ENCODE measurements around the gene SMARCC2. TPM values are rescaled to one million over a fixed set of nuclear protein-coding genes. Genes with fewer than 3 reads are reported as not detected.

SMARCC2 gene
- total RNA-seq, 1 donor from 2014 or later: 136 TPM

DNA sequence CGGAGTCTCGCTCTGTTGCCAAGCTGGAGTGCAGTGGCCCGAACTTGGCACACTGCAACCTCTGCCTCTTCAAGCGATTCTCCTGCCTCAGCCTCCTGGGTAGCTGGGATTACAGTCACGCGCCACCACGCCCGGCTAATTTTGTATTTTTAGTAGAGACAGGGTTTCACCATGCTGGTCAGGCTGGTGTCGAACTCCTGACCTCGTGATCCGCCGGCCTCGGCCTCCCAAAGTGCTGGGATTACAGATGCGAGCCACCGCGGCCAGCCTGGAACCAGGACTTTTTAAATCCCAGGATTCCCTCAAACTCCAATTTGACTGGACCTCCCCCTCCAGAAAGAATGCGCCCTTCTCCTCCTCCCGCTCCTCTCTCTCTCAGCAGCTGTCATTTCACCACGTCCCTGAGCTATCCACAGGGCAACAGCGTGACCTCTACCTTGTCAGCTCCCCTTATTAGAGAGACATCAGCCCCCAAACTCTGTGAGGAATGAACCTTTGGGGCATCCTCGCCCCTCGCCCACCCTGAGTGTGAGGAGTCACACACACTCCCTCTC is 59.3 kb downstream of the SMARCC2 start:
- no peaks in the 10 kb centered on the region for H3K9me3 Mint-ChIP-seq
- peak overlapping the region; percentile 91 for H3K27ac Mint-ChIP-seq
- H3K4me3 Mint-ChIP-seq (ENCODE audit: low read depth): peak overlapping the region; percentile 98
- intact Hi-C loops (cut with micrococcal nuclease): loop anchor here (5.0 kb wide), 1 partner anchor 507 kb away; no protein-coding TSS in a partner anchor
- peaks cover 48% of the 10 kb centered on the region for H3K4me1 Mint-ChIP-seq (ENCODE audit: low read depth)
- no peaks in the 10 kb centered on the region for H3K27me3 Mint-ChIP-seq (ENCODE audit: low read depth)
- DNase-seq (ENCODE audit: low spot score): no peak
- H3K36me3 Mint-ChIP-seq (ENCODE audit: low read depth): peaks cover 50% of the 10 kb centered on the region

DNA sequence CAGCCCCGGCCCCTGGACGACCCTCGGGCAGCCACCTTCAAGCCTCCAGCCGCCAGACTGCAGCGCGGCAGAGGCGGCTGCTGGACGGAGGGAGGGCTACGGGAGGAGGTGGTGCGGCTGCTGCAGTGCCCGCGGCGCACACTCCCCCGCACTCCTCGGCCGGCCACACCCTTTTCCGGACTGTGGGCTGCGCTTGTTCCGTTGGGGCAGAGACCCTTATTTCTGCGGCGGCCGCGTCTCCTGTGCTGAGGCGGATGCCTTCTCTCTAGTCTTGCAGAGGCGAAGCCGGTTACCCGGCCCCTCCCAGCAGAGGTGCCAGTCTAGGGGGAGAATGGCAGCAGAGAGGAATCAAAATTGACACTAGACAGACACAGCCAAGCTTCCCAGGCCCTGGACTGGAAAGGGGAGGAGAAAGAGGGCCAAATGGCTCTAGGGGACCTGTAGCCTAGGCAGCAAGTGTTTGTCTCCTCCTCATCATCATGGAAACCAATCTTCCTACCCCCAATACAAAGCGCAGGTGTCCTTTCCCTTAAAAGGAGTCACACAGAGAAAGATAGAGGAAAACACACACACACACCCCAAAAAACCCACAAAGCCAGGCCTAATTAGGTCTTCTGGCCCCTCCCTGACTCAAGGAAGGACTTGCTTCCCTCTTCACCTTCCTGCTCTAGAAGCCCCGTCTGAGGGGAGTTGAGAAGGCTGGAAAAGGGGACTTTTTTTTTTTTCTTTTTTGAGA is 59.9 kb downstream of the SMARCC2 start:
- Mint-ChIP-seq H3K4me3 (ENCODE audit: low read depth) (peak overlapping the region; percentile 98), H3K4me1 (ENCODE audit: low read depth) (peaks cover 50% of the 10 kb centered on the region), H3K27me3 (ENCODE audit: low read depth) (no peaks in the 10 kb centered on the region), H3K27ac (peak overlapping the region; percentile 91), H3K36me3 (ENCODE audit: low read depth) (peaks cover 47% of the 10 kb centered on the region), H3K9me3 (no peaks in the 10 kb centered on the region)
- peak; percentile 78 for DNase-seq (ENCODE audit: low spot score)
- intact Hi-C loops (cut with micrococcal nuclease): loop anchor here (5.0 kb wide), 1 partner anchor 508 kb away; no protein-coding TSS in a partner anchor

DNA sequence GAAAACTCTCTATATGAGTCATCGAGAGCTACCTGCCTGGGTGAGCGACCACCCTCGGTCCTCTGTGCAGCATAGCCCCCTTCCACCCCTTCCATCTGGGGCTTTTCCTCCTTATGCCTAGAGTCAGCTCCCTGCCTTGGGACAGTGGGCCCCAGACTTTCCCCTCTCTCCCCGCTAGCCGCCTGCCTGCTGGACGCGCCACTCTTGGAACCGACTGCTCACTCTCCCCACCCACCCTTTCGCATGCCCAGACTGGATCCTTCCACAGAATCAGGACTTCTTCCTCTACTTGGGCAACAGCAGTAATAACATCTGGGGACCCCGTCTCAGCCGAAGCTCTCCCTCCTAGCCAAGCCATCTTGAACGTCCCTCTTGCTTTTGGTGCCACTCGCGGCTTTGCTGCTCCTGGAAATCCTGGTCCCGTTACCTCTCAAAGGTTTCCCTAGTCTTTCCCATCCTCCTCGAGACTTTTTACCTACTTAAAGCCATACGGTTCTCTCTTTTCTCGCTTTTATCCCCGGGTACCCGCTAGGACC is 60.5 kb downstream of the SMARCC2 start:
- Mint-ChIP-seq H3K4me3 (ENCODE audit: low read depth) (peak overlapping the region; percentile 98), H3K9me3 (no peaks in the 10 kb centered on the region), H3K27ac (peak overlapping the region; percentile 91), H3K4me1 (ENCODE audit: low read depth) (peaks cover 54% of the 10 kb centered on the region), H3K27me3 (ENCODE audit: low read depth) (no peaks in the 10 kb centered on the region), H3K36me3 (ENCODE audit: low read depth) (peaks cover 47% of the 10 kb centered on the region)
- DNase-seq (ENCODE audit: low spot score): no peak
- intact Hi-C loops (cut with micrococcal nuclease): loop anchor here (5.0 kb wide), 1 partner anchor 509 kb away; no protein-coding TSS in a partner anchor

DNA sequence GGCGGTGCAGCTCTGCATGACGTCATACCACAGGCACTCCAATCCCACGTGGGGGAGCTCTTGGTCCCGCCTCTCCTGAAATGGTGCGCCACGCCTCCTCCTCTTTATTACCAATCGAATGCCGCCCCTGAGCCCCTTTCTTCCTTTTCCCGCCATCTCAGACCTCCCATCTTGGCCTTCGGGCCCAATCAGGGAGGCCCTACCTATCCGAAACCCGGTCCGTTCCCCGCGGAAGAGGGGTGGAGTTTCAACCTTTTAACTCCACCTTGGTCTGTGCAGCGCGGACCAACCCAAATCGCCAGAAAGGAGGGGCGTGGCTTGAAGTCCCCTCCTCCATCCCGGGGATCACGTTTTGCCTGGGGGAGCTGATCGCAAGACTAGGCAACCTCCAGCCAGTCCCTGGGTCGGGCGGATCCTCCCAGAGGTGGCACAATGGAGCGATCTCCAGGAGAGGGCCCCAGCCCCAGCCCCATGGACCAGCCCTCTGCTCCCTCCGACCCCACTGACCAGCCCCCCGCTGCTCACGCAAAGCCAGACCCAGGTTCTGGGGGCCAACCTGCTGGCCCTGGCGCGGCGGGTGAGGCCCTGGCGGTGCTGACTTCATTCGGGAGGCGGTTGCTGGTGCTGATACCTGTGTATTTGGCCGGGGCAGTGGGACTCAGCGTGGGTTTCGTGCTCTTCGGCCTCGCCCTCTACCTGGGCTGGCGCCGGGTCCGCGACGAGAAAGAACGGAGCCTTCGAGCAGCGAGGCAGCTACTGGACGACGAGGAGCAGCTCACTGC is 61.2 kb downstream of the SMARCC2 start, which contains the start of gene ESYT1:
Gene ESYT1, plus strand, starts transcription at position 380 of the 782 bp plus-strand sequence. Its CDS starts 53 bp downstream, at position 433.
- H3K36me3 Mint-ChIP-seq (ENCODE audit: low read depth): peaks cover 42% of the 10 kb centered on the region
- intact Hi-C loops (cut with micrococcal nuclease): loop anchor here (1.0 to 5.0 kb wide), 3 partner anchors 24 to 509 kb away; partner anchors contain the start of genes PA2G4 and SMARCC2

DNA sequence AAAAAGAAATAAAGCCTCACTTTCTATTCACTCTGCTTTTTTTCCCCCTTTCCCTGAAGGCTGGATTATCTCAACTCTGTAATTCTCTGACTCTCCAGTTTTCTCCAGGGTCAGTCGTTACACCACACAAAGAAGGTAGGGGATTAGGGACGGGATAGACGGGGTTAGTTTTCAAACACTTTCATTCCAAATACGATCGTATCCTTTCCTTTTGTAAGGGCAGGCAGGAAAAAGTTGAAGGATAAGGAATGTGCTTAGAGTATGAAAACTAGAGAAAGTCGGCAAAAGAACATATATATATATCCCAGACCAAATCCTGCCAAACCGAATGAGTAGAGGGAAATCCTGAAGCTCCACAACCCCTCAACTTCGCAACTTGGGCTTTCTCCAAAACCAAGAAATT is 61.8 kb downstream of the SMARCC2 start:
- DNase-seq (ENCODE audit: low spot score): no peak
- Mint-ChIP-seq H3K36me3 (ENCODE audit: low read depth) (peaks cover 41% of the 10 kb centered on the region), H3K9me3 (no peaks in the 10 kb centered on the region), H3K4me3 (ENCODE audit: low read depth) (peak overlapping the region; percentile 98), H3K4me1 (ENCODE audit: low read depth) (peaks cover 51% of the 10 kb centered on the region), H3K27ac (peak overlapping the region; percentile 91), H3K27me3 (ENCODE audit: low read depth) (no peaks in the 10 kb centered on the region)
- intact Hi-C loops (cut with micrococcal nuclease): loop anchor here (1.0 to 5.0 kb wide), 3 partner anchors 23 to 510 kb away; partner anchors contain the start of genes PA2G4 and SMARCC2

More for the DNA sequence above, 61.2 kb downstream of the SMARCC2 start, which contains the start of gene ESYT1:
- H3K4me1 Mint-ChIP-seq (ENCODE audit: low read depth): peaks cover 52% of the 10 kb centered on the region
- peak within 1 kb of the TSS; percentile 98 for H3K4me3 Mint-ChIP-seq (ENCODE audit: low read depth)
- H3K9me3 Mint-ChIP-seq: no peaks in the 10 kb centered on the region
- no peaks in the 10 kb centered on the region for H3K27me3 Mint-ChIP-seq (ENCODE audit: low read depth)
- peak within 1 kb of the TSS; percentile 91 for H3K27ac Mint-ChIP-seq
- peak; percentile 99 for DNase-seq (ENCODE audit: low spot score)

DNA sequence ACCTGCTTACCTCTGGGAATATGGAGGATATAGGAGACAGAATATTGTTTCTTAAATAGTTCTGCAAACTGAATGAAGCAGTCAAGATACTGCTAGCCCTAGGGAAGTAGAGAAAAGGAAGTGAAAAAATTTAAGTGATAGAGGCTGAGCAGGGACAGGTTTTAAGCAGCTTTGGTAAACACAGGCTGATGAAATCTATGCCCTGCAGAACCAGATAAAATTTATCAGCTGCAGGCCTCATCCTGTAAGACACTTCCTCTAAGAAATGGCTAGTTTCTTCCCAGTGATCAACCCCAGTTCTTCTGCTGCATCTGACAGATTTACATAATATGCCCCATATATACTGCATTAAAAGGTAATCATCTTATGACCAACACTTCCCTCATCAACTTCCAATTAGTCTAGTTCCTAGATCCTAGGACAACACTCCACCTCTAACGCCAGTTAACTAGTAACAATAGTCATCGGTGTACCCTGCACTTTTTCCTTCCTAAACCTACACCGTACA is 62.5 kb downstream of the SMARCC2 start:
- Mint-ChIP-seq H3K4me1 (ENCODE audit: low read depth) (peaks cover 46% of the 10 kb centered on the region), H3K27ac (peak overlapping the region; percentile 91), H3K27me3 (ENCODE audit: low read depth) (no peaks in the 10 kb centered on the region), H3K4me3 (ENCODE audit: low read depth) (peak overlapping the region; percentile 98), H3K36me3 (ENCODE audit: low read depth) (peaks cover 41% of the 10 kb centered on the region), H3K9me3 (no peaks in the 10 kb centered on the region)
- no peak for DNase-seq (ENCODE audit: low spot score)
- intact Hi-C loops (cut with micrococcal nuclease): loop anchor here (1.0 to 5.0 kb wide), 6 partner anchors 8 to 511 kb away; partner anchors contain the start of genes MYL6, MYL6B, PA2G4 and SMARCC2

DNA sequence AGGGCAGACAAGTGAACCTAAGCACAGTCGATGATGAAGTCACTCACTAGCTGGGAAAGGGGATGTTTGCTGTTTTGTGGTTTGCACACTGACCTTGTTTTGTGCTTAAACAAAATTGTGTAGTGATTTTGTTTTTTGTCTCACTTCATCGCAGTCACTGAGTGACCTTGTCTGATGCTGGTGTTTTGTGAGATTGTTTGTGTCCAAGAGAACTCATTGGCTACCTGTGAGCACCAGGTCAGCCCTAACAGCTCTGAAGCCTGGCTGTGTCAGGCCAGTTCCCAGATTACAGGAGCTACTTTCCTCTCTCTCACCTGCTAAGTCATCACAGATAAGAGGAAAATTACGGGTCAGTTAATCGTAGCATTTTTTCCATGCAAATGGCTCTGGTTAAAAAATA is 65.2 kb downstream of the SMARCC2 start:
- Mint-ChIP-seq H3K4me1 (ENCODE audit: low read depth) (peaks cover 40% of the 10 kb centered on the region), H3K4me3 (ENCODE audit: low read depth) (no peak overlapping the region), H3K27me3 (ENCODE audit: low read depth) (no peaks in the 10 kb centered on the region), H3K27ac (peak overlapping the region; percentile 54), H3K36me3 (ENCODE audit: low read depth) (peaks cover 33% of the 10 kb centered on the region), H3K9me3 (no peaks in the 10 kb centered on the region)
- intact Hi-C loops (cut with micrococcal nuclease): no loop called here
- no peak for DNase-seq (ENCODE audit: low spot score)

DNA sequence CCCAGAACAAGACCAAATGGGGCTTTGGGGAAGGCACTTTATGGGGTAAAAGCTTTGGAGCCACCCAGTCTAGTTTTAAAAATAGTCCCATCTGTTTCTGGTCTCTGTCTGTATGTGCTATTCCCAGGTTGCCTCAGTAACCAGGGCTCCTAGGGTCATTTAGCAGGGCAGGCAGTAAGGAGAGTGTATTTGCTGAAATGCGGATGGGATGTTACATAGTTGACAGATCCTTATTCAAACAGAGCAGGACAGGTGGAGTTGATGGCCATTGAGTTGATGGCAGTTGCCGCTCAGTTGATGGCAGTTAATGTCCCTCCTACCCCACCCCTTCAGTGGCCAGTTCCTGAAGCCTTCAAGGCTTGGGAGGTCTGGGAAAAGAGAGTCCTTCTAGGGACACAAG is 66.6 kb downstream of the SMARCC2 start:
- intact Hi-C loops (cut with micrococcal nuclease): no loop called here
- DNase-seq (ENCODE audit: low spot score): no peak
- no peak overlapping the region for H3K27ac Mint-ChIP-seq

DNA sequence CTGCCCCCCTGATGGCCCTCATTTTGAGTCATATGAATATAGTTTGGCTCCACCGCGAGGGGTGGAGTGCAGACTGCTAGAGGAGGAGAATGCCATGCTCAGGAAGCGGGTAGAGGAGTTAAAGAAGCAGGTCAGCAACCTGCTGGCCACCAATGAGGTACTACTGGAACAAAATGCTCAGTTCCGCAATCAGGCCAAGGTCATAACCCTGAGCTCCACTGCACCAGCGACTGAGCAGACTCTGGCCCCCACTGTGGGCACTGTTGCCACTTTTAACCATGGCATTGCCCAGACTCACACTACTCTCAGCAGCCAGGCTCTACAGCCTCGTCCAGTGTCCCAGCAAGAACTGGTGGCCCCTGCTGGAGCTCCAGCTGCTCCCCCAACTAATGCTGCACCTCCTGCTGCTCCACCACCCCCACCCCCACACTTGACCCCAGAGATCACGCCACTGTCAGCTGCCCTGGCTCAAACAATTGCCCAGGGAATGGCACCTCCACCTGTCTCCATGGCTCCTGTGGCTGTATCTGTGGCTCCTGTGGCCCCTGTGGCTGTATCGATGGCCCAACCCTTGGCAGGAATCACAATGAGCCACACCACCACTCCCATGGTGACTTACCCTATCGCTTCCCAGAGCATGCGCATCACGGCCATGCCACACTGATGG is 67.9 kb downstream of the SMARCC2 start:
- H3K36me3 Mint-ChIP-seq (ENCODE audit: low read depth): peaks cover 49% of the 10 kb centered on the region
- intact Hi-C loops (cut with micrococcal nuclease): no loop called here
- H3K4me3 Mint-ChIP-seq (ENCODE audit: low read depth): no peak overlapping the region
- no peak overlapping the region for H3K27ac Mint-ChIP-seq
- no peaks in the 10 kb centered on the region for H3K9me3 Mint-ChIP-seq
- H3K27me3 Mint-ChIP-seq (ENCODE audit: low read depth): no peaks in the 10 kb centered on the region
- H3K4me1 Mint-ChIP-seq (ENCODE audit: low read depth): peaks cover 33% of the 10 kb centered on the region
- no peak for DNase-seq (ENCODE audit: low spot score)

More for the DNA sequence above, 66.6 kb downstream of the SMARCC2 start:
- Mint-ChIP-seq H3K27me3 (ENCODE audit: low read depth) (no peaks in the 10 kb centered on the region), H3K9me3 (no peaks in the 10 kb centered on the region), H3K4me3 (ENCODE audit: low read depth) (no peak overlapping the region), H3K36me3 (ENCODE audit: low read depth) (peaks cover 36% of the 10 kb centered on the region), H3K4me1 (ENCODE audit: low read depth) (peaks cover 46% of the 10 kb centered on the region)

DNA sequence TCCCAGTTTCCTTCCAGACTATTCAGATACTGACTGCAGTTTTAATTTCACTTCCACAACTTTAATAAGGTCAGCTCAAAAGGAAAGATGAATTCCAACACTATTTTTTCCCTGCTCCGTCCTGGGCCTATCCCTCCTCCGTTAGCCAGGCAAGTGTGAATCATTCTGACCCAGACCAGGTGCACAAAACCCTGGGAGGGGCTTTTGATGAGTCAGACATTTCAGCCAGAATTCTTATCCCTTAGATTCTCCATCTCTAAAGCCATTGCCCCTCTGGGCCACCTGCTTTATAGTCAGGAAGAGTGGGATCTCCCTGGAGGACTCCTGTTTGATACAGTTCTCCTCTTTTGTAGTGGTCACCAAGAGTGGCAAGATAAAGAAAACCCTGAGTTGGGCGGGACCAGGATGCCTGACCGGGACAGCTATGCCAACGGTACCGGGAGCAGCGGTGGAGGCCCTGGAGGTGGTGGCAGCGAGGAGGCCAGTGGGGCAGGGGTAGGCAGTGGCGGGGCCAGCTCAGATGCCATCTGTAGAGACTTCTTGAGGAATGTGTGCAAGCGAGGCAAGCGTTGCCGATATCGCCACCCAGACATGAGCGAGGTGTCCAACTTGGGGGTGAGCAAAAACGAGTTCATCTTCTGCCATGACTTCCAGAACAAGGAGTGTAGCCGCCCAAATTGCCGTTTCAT is 69.0 kb downstream of the SMARCC2 start:
- Mint-ChIP-seq H3K27ac (no peak overlapping the region), H3K4me3 (ENCODE audit: low read depth) (no peak overlapping the region), H3K9me3 (no peaks in the 10 kb centered on the region), H3K27me3 (ENCODE audit: low read depth) (no peaks in the 10 kb centered on the region), H3K4me1 (ENCODE audit: low read depth) (peaks cover 28% of the 10 kb centered on the region), H3K36me3 (ENCODE audit: low read depth) (peaks cover 51% of the 10 kb centered on the region)
- DNase-seq (ENCODE audit: low spot score): no peak
- intact Hi-C loops (cut with micrococcal nuclease): no loop called here

DNA sequence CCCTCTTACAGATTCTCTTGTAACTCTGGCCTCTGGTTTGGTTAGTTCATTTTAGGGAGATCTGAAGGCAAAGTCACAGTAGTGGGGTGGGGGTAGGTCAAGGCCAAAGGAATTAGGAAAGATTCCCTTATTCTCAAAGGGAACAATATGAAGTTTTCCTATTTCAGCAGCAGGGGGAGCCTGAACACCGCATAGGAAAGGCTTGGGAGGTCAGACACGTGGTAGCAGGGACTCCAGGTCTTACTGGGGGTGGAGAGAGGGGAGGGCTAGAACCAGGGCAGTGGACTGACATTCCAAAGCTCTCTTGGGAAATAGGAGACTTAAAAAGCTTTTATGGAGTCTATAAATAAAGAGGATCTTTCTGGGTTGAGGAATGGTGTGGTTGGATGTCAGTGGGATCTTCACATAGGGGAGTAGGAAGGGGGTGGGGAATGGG is 69.9 kb downstream of the SMARCC2 start:
- no peaks in the 10 kb centered on the region for H3K9me3 Mint-ChIP-seq
- H3K36me3 Mint-ChIP-seq (ENCODE audit: low read depth): peaks cover 52% of the 10 kb centered on the region
- H3K4me1 Mint-ChIP-seq (ENCODE audit: low read depth): peaks cover 28% of the 10 kb centered on the region
- H3K4me3 Mint-ChIP-seq (ENCODE audit: low read depth): peak overlapping the region; percentile 99
- H3K27ac Mint-ChIP-seq: peak overlapping the region; percentile 99
- H3K27me3 Mint-ChIP-seq (ENCODE audit: low read depth): no peaks in the 10 kb centered on the region
- DNase-seq (ENCODE audit: low spot score): peak; percentile 50
- intact Hi-C loops (cut with micrococcal nuclease): loop anchor here (1.0 to 5.0 kb wide), 9 partner anchors 39 to 513 kb away; partner anchors contain the start of genes ANKRD52, BAZ2A, CNPY2 and MYL6
